ENCODE results near the gene GAS6. TPM values are rescaled to one million over a fixed set of nuclear protein-coding genes. Genes with fewer than 3 reads are reported as not detected.
"Not testable (repeated sequence)": the region's sequence is repeated elsewhere in the genome, so short reads cannot be mapped to it uniquely, and the experiment has no call there.

GAS6 gene
- polyA plus RNA-seq, 1 donor from 2014 or later: 52.4 TPM

- Histone ChIP-seq H3F3A (ENCODE audit: insufficient read depth, low read length, poor library complexity, severe bottlenecking) (no peaks in the 10 kb centered on the region), H3K36me3 (ENCODE audit: insufficient read depth, low read length) (no peaks in the 10 kb centered on the region), H2AFZ (ENCODE audit: low read depth, low read length) (no peak overlapping the region), H3K27me3 (ENCODE audit: insufficient read depth, low read depth, low read length) (no peaks in the 10 kb centered on the region), H3K9ac (ENCODE audit: low read length) (no peak overlapping the region), H4K20me1 (ENCODE audit: insufficient read depth) (no peaks in the 10 kb centered on the region), H3K4me2 (ENCODE audit: low read length) (no peak overlapping the region), H3K27ac (ENCODE audit: low read length) (no peak overlapping the region), H3K9me2 (ENCODE audit: insufficient read depth, low read length) (no peaks in the 10 kb centered on the region), H3K4me3 (ENCODE audit: low read length) (no peak overlapping the region), H3K79me2 (replicated peaks; ENCODE audit: insufficient read depth, low read length) (no peaks in the 10 kb centered on the region), H3K9me3 (ENCODE audit: low read length) (no peaks in the 10 kb centered on the region)
- TF ChIP-seq EP300 (conservative IDR thresholded peaks at IDR 0.05; ENCODE audit: poor library complexity, severe bottlenecking): no peak
- no peak for TF ChIP-seq MXI1 (conservative IDR thresholded peaks at IDR 0.05; ENCODE audit: poor library complexity, severe bottlenecking)
Observed at GRCh38 chr13:113828282-113828825, 35.5 kb downstream of the GAS6 start.

- H3K36me3 ChIP-seq (ENCODE audit: insufficient read depth, low read length): no peaks in the 10 kb centered on the region
- no peak overlapping the region for H3K27ac ChIP-seq (ENCODE audit: low read length)
- no peaks in the 10 kb centered on the region for H3K27me3 ChIP-seq (ENCODE audit: insufficient read depth, low read depth, low read length)
- H3K9ac ChIP-seq (ENCODE audit: low read length): no peak overlapping the region
- no peaks in the 10 kb centered on the region for H3K9me3 ChIP-seq (ENCODE audit: low read length)
- H2AFZ ChIP-seq (ENCODE audit: low read depth, low read length): no peak overlapping the region
- TF ChIP-seq REST (IDR thresholded peaks at IDR 0.05; ENCODE audit: borderline replicate concordance) (no peak), EZH2 (IDR thresholded peaks at IDR 0.05; ENCODE audit: borderline replicate concordance, insufficient read depth, low read length, poor library complexity, severe bottlenecking) (no peak), TAF1 (IDR thresholded peaks at IDR 0.05; ENCODE audit: low read depth) (no peak), SMC3 (conservative IDR thresholded peaks at IDR 0.05; ENCODE audit: poor library complexity) (no peak), EP300 (conservative IDR thresholded peaks at IDR 0.05; ENCODE audit: poor library complexity, severe bottlenecking) (no peak)
- TF ChIP-seq, protein P1, sequence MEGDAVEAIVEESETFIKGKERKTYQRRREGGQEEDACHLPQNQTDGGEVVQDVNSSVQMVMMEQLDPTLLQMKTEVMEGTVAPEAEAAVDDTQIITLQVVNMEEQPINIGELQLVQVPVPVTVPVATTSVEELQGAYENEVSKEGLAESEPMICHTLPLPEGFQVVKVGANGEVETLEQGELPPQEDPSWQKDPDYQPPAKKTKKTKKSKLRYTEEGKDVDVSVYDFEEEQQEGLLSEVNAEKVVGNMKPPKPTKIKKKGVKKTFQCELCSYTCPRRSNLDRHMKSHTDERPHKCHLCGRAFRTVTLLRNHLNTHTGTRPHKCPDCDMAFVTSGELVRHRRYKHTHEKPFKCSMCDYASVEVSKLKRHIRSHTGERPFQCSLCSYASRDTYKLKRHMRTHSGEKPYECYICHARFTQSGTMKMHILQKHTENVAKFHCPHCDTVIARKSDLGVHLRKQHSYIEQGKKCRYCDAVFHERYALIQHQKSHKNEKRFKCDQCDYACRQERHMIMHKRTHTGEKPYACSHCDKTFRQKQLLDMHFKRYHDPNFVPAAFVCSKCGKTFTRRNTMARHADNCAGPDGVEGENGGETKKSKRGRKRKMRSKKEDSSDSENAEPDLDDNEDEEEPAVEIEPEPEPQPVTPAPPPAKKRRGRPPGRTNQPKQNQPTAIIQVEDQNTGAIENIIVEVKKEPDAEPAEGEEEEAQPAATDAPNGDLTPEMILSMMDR (IDR thresholded peaks at IDR 0.05; ENCODE audit: poor library complexity, severe bottlenecking): no peak
- H3K9me2 ChIP-seq (ENCODE audit: insufficient read depth, low read length): no peaks in the 10 kb centered on the region
- H3F3A ChIP-seq (ENCODE audit: insufficient read depth, low read length, poor library complexity, severe bottlenecking): no peaks in the 10 kb centered on the region
- H3K4me3 ChIP-seq (ENCODE audit: low read length): no peak overlapping the region
- H4K20me1 ChIP-seq (ENCODE audit: insufficient read depth): no peaks in the 10 kb centered on the region
- no peak overlapping the region for H3K4me2 ChIP-seq (ENCODE audit: low read length)
- no peaks in the 10 kb centered on the region for H3K79me2 ChIP-seq (replicated peaks; ENCODE audit: insufficient read depth, low read length)
Observed at GRCh38 chr13:113827021-113827420, 36.9 kb downstream of the GAS6 start.

- not testable (repeated sequence) for H3K36me3 ChIP-seq (ENCODE audit: insufficient read depth, low read length); H4K20me1 ChIP-seq (ENCODE audit: insufficient read depth); H3K9ac ChIP-seq (ENCODE audit: low read length); H3K9me2 ChIP-seq (ENCODE audit: insufficient read depth, low read length); H3K4me3 ChIP-seq (ENCODE audit: low read length); H3K4me2 ChIP-seq (ENCODE audit: low read length); H3K27ac ChIP-seq (ENCODE audit: low read length); H2AFZ ChIP-seq (ENCODE audit: low read depth, low read length); H3K79me2 ChIP-seq (replicated peaks; ENCODE audit: insufficient read depth, low read length); H3K9me3 ChIP-seq (ENCODE audit: low read length); H3F3A ChIP-seq (ENCODE audit: insufficient read depth, low read length, poor library complexity, severe bottlenecking); H3K27me3 ChIP-seq (ENCODE audit: insufficient read depth, low read depth, low read length)
Observed at GRCh38 chr13:113826446-113826845, 37.4 kb downstream of the GAS6 start.
